BLaER1 (cell line): Measurements from ENCODE around the gene SLC2A9.

Source experiments
- H3K27ac ChIP-seq: shearing (Covaris generic); formaldehyde crosslinking; 2 replicates; pipeline ENCODE4 v1.8.1; 2022
- H3K27me3 ChIP-seq: shearing (Covaris generic); formaldehyde crosslinking; 2 replicates; pipeline ENCODE4 v1.8.1; 2022
- H3K36me3 ChIP-seq: shearing (Covaris generic); formaldehyde crosslinking; 2 replicates; pipeline ENCODE4 v1.8.1; 2022
- H3K4me1 ChIP-seq: shearing (Covaris generic); formaldehyde crosslinking; 2 replicates; pipeline ENCODE4 v1.8.1; 2022
- H3K4me2 ChIP-seq: shearing (Covaris generic); formaldehyde crosslinking; 2 replicates; pipeline ENCODE4 v1.8.1; 2022
- H3K4me3 ChIP-seq: shearing (Covaris generic); formaldehyde crosslinking; 2 replicates; pipeline ENCODE4 v1.8.1; 2022
- H3K9ac ChIP-seq: shearing (Covaris generic); formaldehyde crosslinking; 2 replicates; pipeline ENCODE4 v1.8.1; 2022
- H3K9me3 ChIP-seq: shearing (Covaris generic); formaldehyde crosslinking; 2 replicates; pipeline ENCODE4 v1.8.1; 2022
- H4K20me1 ChIP-seq: shearing (Covaris generic); formaldehyde crosslinking; 2 replicates; pipeline ENCODE4 v1.8.1; 2022
- Cebpa-rat ChIP-seq: shearing (Covaris generic); IDR thresholded peaks from 2 replicates; pipeline ENCODE4 v1.8.1; 2022

Gene SLC2A9

DNA sequence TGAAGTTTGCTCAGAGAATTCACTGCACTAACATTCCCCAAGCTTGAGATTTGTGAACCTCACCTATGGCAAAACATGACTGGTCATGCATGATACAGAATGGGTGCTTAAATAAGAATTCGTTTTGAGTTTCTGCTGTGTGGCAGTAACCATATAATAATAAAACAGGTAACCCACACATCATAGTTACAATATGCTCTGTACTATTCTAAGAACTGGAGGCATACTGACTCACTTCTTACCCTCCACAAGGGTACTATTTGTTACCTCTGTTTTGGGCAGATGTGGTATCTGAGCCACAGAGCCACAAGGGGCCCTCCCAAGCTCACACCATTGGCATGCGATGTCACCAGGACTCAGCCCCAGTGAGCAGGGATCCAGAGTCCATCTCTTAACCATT lies 17.6 kb downstream of the SLC2A9 start:
- Histone ChIP-seq H3K36me3 (no peaks in the 10 kb centered on the region), H4K20me1 (no peaks in the 10 kb centered on the region), H3K4me3 (no peak overlapping the region), H3K27ac (no peak overlapping the region), H3K27me3 (no peaks in the 10 kb centered on the region), H3K9me3 (no peaks in the 10 kb centered on the region; the same call in 1 of the 2 replicates), H3K9ac (no peak overlapping the region), H3K4me2 (no peak overlapping the region), H3K4me1 (peaks cover 46% of the 10 kb centered on the region)
- no peak for TF ChIP-seq Cebpa-rat

- Histone ChIP-seq H3K36me3 (no peaks in the 10 kb centered on the region), H3K9ac (no peak overlapping the region), H3K4me2 (no peak overlapping the region), H3K4me3 (no peak overlapping the region), H4K20me1 (no peaks in the 10 kb centered on the region), H3K27me3 (no peaks in the 10 kb centered on the region), H3K9me3 (no peaks in the 10 kb centered on the region; the same call in 1 of the 2 replicates), H3K27ac (no peak overlapping the region), H3K4me1 (peaks cover 33% of the 10 kb centered on the region)
- no peak for TF ChIP-seq Cebpa-rat
Observed at GRCh38 chr4:10002278-10002677, 19.0 kb downstream of the SLC2A9 start.

DNA sequence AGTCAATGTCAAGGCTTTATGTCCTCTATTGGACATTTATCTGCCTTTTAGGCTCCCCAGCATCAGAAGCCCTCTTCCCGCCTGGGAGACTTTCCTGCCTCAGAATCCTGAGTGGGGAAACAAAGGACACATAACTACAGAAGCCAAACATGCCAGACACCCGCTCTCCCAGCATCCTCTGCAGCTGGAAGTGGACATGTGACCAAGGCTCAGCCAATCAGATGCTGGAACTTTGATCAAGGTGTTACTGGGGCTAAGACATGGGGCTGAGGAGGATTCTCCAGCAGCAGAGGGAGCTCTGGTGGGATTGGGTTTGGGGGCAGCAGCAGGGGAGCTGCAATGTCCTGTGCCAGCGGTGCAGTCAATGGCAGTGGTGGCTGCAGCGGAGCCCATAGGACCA lies 19.5 kb downstream of the SLC2A9 start:
- H3K4me2 ChIP-seq, result no peak overlapping the region
- H3K36me3 ChIP-seq, result no peaks in the 10 kb centered on the region
- H3K27me3 ChIP-seq, result no peaks in the 10 kb centered on the region
- H4K20me1 ChIP-seq, result no peaks in the 10 kb centered on the region
- no peak overlapping the region for H3K9ac ChIP-seq
- H3K27ac ChIP-seq, result no peak overlapping the region
- no peak overlapping the region for H3K4me3 ChIP-seq
- no peak for TF ChIP-seq Cebpa-rat
- H3K9me3 ChIP-seq, result no peaks in the 10 kb centered on the region; the same call in 1 of the 2 replicates
- H3K4me1 ChIP-seq, result peaks cover 28% of the 10 kb centered on the region

GRCh38 chr4:9999956-10000561 lies 21.2 kb downstream of the SLC2A9 start:
- no peaks in the 10 kb centered on the region for H4K20me1 ChIP-seq
- H3K4me3 ChIP-seq, result no peak overlapping the region
- H3K27ac ChIP-seq, result no peak overlapping the region
- peaks cover 11% of the 10 kb centered on the region for H3K4me1 ChIP-seq
- no peaks in the 10 kb centered on the region for H3K36me3 ChIP-seq
- no peaks in the 10 kb centered on the region; the same call in 1 of the 2 replicates for H3K9me3 ChIP-seq
- no peak overlapping the region for H3K9ac ChIP-seq
- H3K4me2 ChIP-seq, result peak overlapping the region; percentile 23
- no peak for TF ChIP-seq Cebpa-rat
- no peaks in the 10 kb centered on the region for H3K27me3 ChIP-seq

GRCh38 chr4:9997886-9998285 lies 23.4 kb downstream of the SLC2A9 start:
- Histone ChIP-seq H3K27me3 (no peaks in the 10 kb centered on the region), H3K4me2 (no peak overlapping the region), H3K9ac (no peak overlapping the region), H4K20me1 (no peaks in the 10 kb centered on the region), H3K4me1 (peaks cover 24% of the 10 kb centered on the region), H3K9me3 (peaks cover 16% of the 10 kb centered on the region), H3K27ac (no peak overlapping the region), H3K36me3 (no peaks in the 10 kb centered on the region), H3K4me3 (no peak overlapping the region)
- no peak for TF ChIP-seq Cebpa-rat

GRCh38 chr4:9996319-9997110 lies 24.8 kb downstream of the SLC2A9 start:
- no peak overlapping the region for H3K27ac ChIP-seq
- H3K36me3 ChIP-seq, result no peaks in the 10 kb centered on the region
- H3K9me3 ChIP-seq, result peaks cover 16% of the 10 kb centered on the region; the same call in 1 of the 2 replicates
- no peak overlapping the region for H3K9ac ChIP-seq
- no peak overlapping the region for H3K4me2 ChIP-seq
- no peak overlapping the region for H3K4me3 ChIP-seq
- TF ChIP-seq Cebpa-rat, result no peak
- H3K27me3 ChIP-seq, result no peaks in the 10 kb centered on the region
- peaks cover 24% of the 10 kb centered on the region for H3K4me1 ChIP-seq
- no peaks in the 10 kb centered on the region for H4K20me1 ChIP-seq

GRCh38 chr4:9994246-9994847 lies 26.9 kb downstream of the SLC2A9 start:
- H3K4me2 ChIP-seq, result peak overlapping the region; percentile 57
- no peak overlapping the region for H3K27ac ChIP-seq
- H4K20me1 ChIP-seq, result no peaks in the 10 kb centered on the region
- no peak for TF ChIP-seq Cebpa-rat
- H3K27me3 ChIP-seq, result no peaks in the 10 kb centered on the region
- no peaks in the 10 kb centered on the region for H3K36me3 ChIP-seq
- H3K9ac ChIP-seq, result no peak overlapping the region
- no peak overlapping the region for H3K4me3 ChIP-seq
- H3K9me3 ChIP-seq, result peaks cover 16% of the 10 kb centered on the region; the same call in 1 of the 2 replicates
- peaks cover 16% of the 10 kb centered on the region for H3K4me1 ChIP-seq

DNA sequence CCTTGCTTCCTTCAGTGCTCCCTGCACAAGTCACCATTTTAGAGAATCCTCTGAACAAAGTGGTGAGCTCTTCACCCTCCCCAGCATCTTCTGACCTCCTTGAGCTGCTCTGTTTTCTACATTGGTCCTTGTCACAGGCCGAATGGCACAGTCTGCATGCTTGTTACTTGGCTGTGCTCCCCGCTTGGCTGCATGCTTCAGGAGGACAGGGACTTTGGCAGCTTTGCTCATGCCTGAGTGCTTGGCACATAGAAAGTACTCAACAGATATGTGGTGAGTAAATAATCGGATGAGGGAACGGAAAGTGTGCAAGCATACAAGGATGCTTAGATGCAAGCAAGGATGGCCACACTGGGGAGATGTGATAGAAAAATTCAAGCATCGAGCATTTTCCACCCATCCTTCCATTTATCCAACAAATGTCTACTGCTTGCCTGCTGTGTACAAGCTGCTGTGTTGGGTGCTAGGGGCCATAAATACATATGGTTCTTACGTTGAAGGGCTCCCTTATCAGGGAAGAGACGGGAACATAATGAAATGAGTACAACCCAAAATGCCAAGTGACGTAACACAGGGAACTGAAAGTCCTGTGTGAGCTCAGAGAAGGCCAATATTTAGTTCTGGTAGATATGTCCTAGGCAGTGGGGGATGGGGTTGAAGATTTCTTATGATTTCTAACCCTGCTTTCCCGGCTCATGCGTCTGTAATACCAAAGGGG lies 31.2 kb downstream of the SLC2A9 start:
- TF ChIP-seq Cebpa-rat, result no peak
- H3K4me1 ChIP-seq, result peaks cover 29% of the 10 kb centered on the region

GRCh38 chr4:9988933-9989332 lies 32.4 kb downstream of the SLC2A9 start:
- no peaks in the 10 kb centered on the region for H4K20me1 ChIP-seq
- H3K27me3 ChIP-seq, result no peaks in the 10 kb centered on the region
- TF ChIP-seq Cebpa-rat, result no peak
- no peak overlapping the region for H3K9ac ChIP-seq
- peaks cover 20% of the 10 kb centered on the region for H3K4me1 ChIP-seq
- H3K9me3 ChIP-seq, result peaks cover 8% of the 10 kb centered on the region; the same call in 1 of the 2 replicates
- H3K27ac ChIP-seq, result no peak overlapping the region
- H3K36me3 ChIP-seq, result no peaks in the 10 kb centered on the region
- peak overlapping the region; percentile 37 for H3K4me2 ChIP-seq
- no peak overlapping the region for H3K4me3 ChIP-seq

More for the DNA sequence above, 31.2 kb downstream of the SLC2A9 start:
- no peak overlapping the region for H3K4me2 ChIP-seq
- no peaks in the 10 kb centered on the region for H4K20me1 ChIP-seq
- no peak overlapping the region for H3K4me3 ChIP-seq
- H3K9ac ChIP-seq, result no peak overlapping the region
- H3K27ac ChIP-seq, result no peak overlapping the region
- no peaks in the 10 kb centered on the region for H3K36me3 ChIP-seq
- H3K9me3 ChIP-seq, result peaks cover 16% of the 10 kb centered on the region; the same call in 1 of the 2 replicates
- no peaks in the 10 kb centered on the region for H3K27me3 ChIP-seq
